Colonic mucosa (tissue), 4 donors: Measurements from ENCODE around the gene ERCC1. TPM values are rescaled to one million over a fixed set of nuclear protein-coding genes. Genes with fewer than 3 reads are reported as not detected.
A peak's percentile ranks its signal among the peaks of the same experiment; 100 is the strongest.

Experiments
- DNase-seq: peaks from one replicate; pipeline ENCODE4 v3.0.0-alpha.2; 2020
- H3K27ac ChIP-seq: fragments of 200-600 bp; one replicate; pipeline ENCODE4 v1.8.0; 2021
- H3K27me3 ChIP-seq: fragments of 200-600 bp; one replicate; pipeline ENCODE4 v1.8.0; 2021
- H3K36me3 ChIP-seq: fragments of 200-600 bp; one replicate; pipeline ENCODE4 v1.8.0; 2021
- H3K4me1 ChIP-seq: fragments of 200-600 bp; one replicate; pipeline ENCODE4 v1.8.0; 2021; ENCODE audit warnings: mild to moderate bottlenecking
- H3K4me3 ChIP-seq: fragments of 200-600 bp; one replicate; pipeline ENCODE4 v1.8.0; 2021
- H3K9ac ChIP-seq, 2 donors: one replicate each; pipeline ENCODE4 v1.7.0; 2013; ENCODE audit warnings: control low read depth in 2 of 2, low read depth in 2 of 2, low read length in 2 of 2
- H3K9me3 ChIP-seq: fragments of 200-600 bp; one replicate; pipeline ENCODE4 v1.8.0; 2021
- intact Hi-C: fragments of 100-400 bp; cut with DNase I; formaldehyde crosslinking; loops from one replicate; pipeline ENCODE4 v1.14.1; 2022
- total RNA-seq, 2 donors: library from RNA; stranded (reverse); fragmentation: NEBNext Ultra II Directional in 1 of 2; extraction: Animal tissue kit (Norgen Biotek cat#: 25700) in 1 of 2; gene quantifications; one replicate each; pipeline ENCODE4 v1.2.1, GENCODE V29; 2021
- TF ChIP-seq, protein P1 (sequence below): fragments of 200-600 bp; IDR thresholded peaks from one replicate; pipeline ENCODE4 v1.8.0; 2022; ENCODE audit warnings: antibody characterized with exemption, mild to moderate bottlenecking
- donor health status: healthy.
- donor health status: DM: no; HTN: no; CAD: no.
- donor health status: DM: no; HTN: no; CAD: no.

The ERCC1 gene
- 10 to 100 TPM; 30.0 to 37.3 TPM for total RNA-seq

- Histone ChIP-seq H3K27me3 (peaks cover 6% of the 10 kb centered on the region), H3K4me3 (peak within 1 kb of the TSS; percentile 33), H3K9me3 (no peaks in the 10 kb centered on the region), H3K9ac (peak within 1 kb of the TSS; percentile 87 to 98), H3K27ac (peak within 1 kb of the TSS; percentile 94), H3K36me3 (no peaks in the 10 kb centered on the region), H3K4me1 (no peaks in the 10 kb centered on the region)
- TF ChIP-seq, protein P1, sequence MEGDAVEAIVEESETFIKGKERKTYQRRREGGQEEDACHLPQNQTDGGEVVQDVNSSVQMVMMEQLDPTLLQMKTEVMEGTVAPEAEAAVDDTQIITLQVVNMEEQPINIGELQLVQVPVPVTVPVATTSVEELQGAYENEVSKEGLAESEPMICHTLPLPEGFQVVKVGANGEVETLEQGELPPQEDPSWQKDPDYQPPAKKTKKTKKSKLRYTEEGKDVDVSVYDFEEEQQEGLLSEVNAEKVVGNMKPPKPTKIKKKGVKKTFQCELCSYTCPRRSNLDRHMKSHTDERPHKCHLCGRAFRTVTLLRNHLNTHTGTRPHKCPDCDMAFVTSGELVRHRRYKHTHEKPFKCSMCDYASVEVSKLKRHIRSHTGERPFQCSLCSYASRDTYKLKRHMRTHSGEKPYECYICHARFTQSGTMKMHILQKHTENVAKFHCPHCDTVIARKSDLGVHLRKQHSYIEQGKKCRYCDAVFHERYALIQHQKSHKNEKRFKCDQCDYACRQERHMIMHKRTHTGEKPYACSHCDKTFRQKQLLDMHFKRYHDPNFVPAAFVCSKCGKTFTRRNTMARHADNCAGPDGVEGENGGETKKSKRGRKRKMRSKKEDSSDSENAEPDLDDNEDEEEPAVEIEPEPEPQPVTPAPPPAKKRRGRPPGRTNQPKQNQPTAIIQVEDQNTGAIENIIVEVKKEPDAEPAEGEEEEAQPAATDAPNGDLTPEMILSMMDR = no peak
- intact Hi-C loops = no loop called here
- DNase-seq = no peak
Observed at GRCh38 chr19:45423589-45424190, at the start of gene ERCC1. ERCC1 (minus strand) TSS chr19:45423917; CDS start chr19:45423374, 543 bp downstream.

GRCh38 chr19:45473367-45473681, 49.6 kb upstream of the ERCC1 start:
- H3K9ac ChIP-seq = no peak overlapping the region
- H3K4me1 ChIP-seq = peaks cover 11% of the 10 kb centered on the region
- no peaks in the 10 kb centered on the region for H3K36me3 ChIP-seq
- intact Hi-C loops = no loop called here
- H3K4me3 ChIP-seq = no peak overlapping the region
- no peaks in the 10 kb centered on the region for H3K9me3 ChIP-seq
- H3K27me3 ChIP-seq = no peaks in the 10 kb centered on the region
- H3K27ac ChIP-seq = no peak overlapping the region
- DNase-seq = no peak
- TF ChIP-seq, protein P1 = no peak

GRCh38 chr19:45472563-45473366, 49.0 kb upstream of the ERCC1 start:
- Histone ChIP-seq H3K9ac (no peak overlapping the region), H3K27me3 (no peaks in the 10 kb centered on the region), H3K27ac (no peak overlapping the region), H3K4me3 (no peak overlapping the region), H3K36me3 (no peaks in the 10 kb centered on the region), H3K9me3 (no peaks in the 10 kb centered on the region), H3K4me1 (peaks cover 7% of the 10 kb centered on the region)
- TF ChIP-seq, protein P1 = no peak
- intact Hi-C loops = no loop called here
- no peak for DNase-seq

- no peaks in the 10 kb centered on the region for H3K27me3 ChIP-seq
- H3K36me3 ChIP-seq = no peaks in the 10 kb centered on the region
- H3K4me1 ChIP-seq = peaks cover 10% of the 10 kb centered on the region
- TF ChIP-seq, protein P1 = no peak
- intact Hi-C loops = no loop called here
- no peak for DNase-seq
- no peak overlapping the region for H3K9ac ChIP-seq
- no peak overlapping the region for H3K27ac ChIP-seq
- H3K4me3 ChIP-seq = no peak overlapping the region
- no peaks in the 10 kb centered on the region for H3K9me3 ChIP-seq
Observed at GRCh38 chr19:45471931-45472562, 48.3 kb upstream of the ERCC1 start.

- H3K9me3 ChIP-seq = no peaks in the 10 kb centered on the region
- TF ChIP-seq, protein P1 = no peak
- H3K4me3 ChIP-seq = no peak overlapping the region
- peaks cover 12% of the 10 kb centered on the region for H3K4me1 ChIP-seq
- H3K9ac ChIP-seq = no peak overlapping the region
- intact Hi-C loops = no loop called here
- no peak for DNase-seq
- H3K36me3 ChIP-seq = no peaks in the 10 kb centered on the region
- no peaks in the 10 kb centered on the region for H3K27me3 ChIP-seq
- H3K27ac ChIP-seq = no peak overlapping the region
Observed at GRCh38 chr19:45471111-45471930, 47.6 kb upstream of the ERCC1 start.
